Ascending aorta (tissue), 2 donors: ENCODE measurements around the gene UBE2O. TPM values are rescaled to one million over a fixed set of nuclear protein-coding genes. Genes with fewer than 3 reads are reported as not detected.

ENCODE experiments used
- DNase-seq, 2 donors: peaks; one replicate each; pipeline ENCODE4 v3.0.0-alpha.2; 2019; ENCODE audit warnings: low spot score in 2 of 2
- H3K27ac ChIP-seq, 2 donors: fragments of 200-600 bp; sonication (generic); one replicate each; pipeline ENCODE4 v1.5.1; 2016 to 2017; ENCODE audit warnings: mild to moderate bottlenecking in 1 of 2
- H3K27me3 ChIP-seq: fragments of 200-600 bp; sonication (generic); one replicate; pipeline ENCODE4 v1.5.1; 2017
- H3K36me3 ChIP-seq, 2 donors: fragments of 200-600 bp; sonication (generic); one replicate each; pipeline ENCODE4 v1.5.1; 2016
- H3K4me1 ChIP-seq, 2 donors: fragments of 200-600 bp; sonication (generic); one replicate each; pipeline ENCODE4 v1.5.1; 2016 to 2017; ENCODE audit warnings: mild to moderate bottlenecking in 1 of 2
- H3K4me3 ChIP-seq, 2 donors: fragments of 200-600 bp; sonication (generic); one replicate each; pipeline ENCODE4 v1.5.1; 2016 to 2017; ENCODE audit warnings: mild to moderate bottlenecking in 1 of 2
- H3K9me3 ChIP-seq, 2 donors: fragments of 200-600 bp; sonication (generic); one replicate each; pipeline ENCODE4 v1.5.1; 2016
- CTCF ChIP-seq, 3 experiments: fragments of 200-600 bp in 2 of 3; fragments of 450-650 bp in 1 of 3; sonication (generic) in 2 of 3; IDR thresholded peaks; one replicate each; pipeline ENCODE4 v1.5.1; 2016 to 2019; ENCODE audit warnings: antibody characterized with exemption in 3 of 3, mild to moderate bottlenecking in 1 of 3, moderate library complexity in 1 of 3
- intact Hi-C: fragments of 100-400 bp; cut with DNase I; formaldehyde crosslinking; loops from one replicate; pipeline ENCODE4 v1.15.1; 2023
- total RNA-seq: library from RNA; depleted of rRNA; stranded (reverse); fragments of >200 nt; gene quantifications from one replicate; pipeline ENCODE4 v1.1.0, GENCODE V29; 2016

UBE2O gene
- total RNA-seq, 1 donor from 2014 or later = 19.6 TPM

GRCh38 chr17:76459674-76460073, 6.7 kb upstream of the UBE2O start:
- intact Hi-C loops = no loop called here
- H3K36me3 ChIP-seq = no peaks in the 10 kb centered on the region
- DNase-seq = no peak
- H3K9me3 ChIP-seq = no peaks in the 10 kb centered on the region
- H3K4me3 ChIP-seq = no peak overlapping the region
- H3K27ac ChIP-seq = no peak overlapping the region
- H3K27me3 ChIP-seq = no peaks in the 10 kb centered on the region
- H3K4me1 ChIP-seq = no peaks in the 10 kb centered on the region
- TF ChIP-seq CTCF (IDR thresholded peaks at IDR 0.05) = no peak

- intact Hi-C loops = no loop called here
These were observed 5.9 kb upstream of the UBE2O start for GRCh38 chr17:76458580-76459490.

GRCh38 chr17:76453431-76453743, 435 bp upstream of the UBE2O start:
- TF ChIP-seq CTCF (IDR thresholded peaks at IDR 0.05) = no peak
- DNase-seq = no peak
- Histone ChIP-seq H3K36me3 (no peaks in the 10 kb centered on the region), H3K27ac (no peak overlapping the region), H3K27me3 (no peaks in the 10 kb centered on the region), H3K4me1 (peaks cover 0 to 6% of the 10 kb centered on the region in 2 donors), H3K4me3 (peak overlapping the region; percentile 94 to 98), H3K9me3 (no peaks in the 10 kb centered on the region)
- intact Hi-C loops = loop anchor here (5.0 kb wide), 1 partner anchor 49 kb away; the partner anchor contains the start of gene RHBDF2

More at GRCh38 chr17:76458580-76459490, 5.9 kb upstream of the UBE2O start:
- no peak for TF ChIP-seq CTCF (IDR thresholded peaks at IDR 0.05)
- Histone ChIP-seq H3K36me3 (no peaks in the 10 kb centered on the region), H3K4me3 (no peak overlapping the region), H3K27me3 (no peaks in the 10 kb centered on the region), H3K27ac (no peak overlapping the region), H3K4me1 (no peaks in the 10 kb centered on the region), H3K9me3 (no peaks in the 10 kb centered on the region)
- no peak for DNase-seq

GRCh38 chr17:76452127-76452659, 759 bp downstream of the UBE2O start:
- intact Hi-C loops = loop anchor here (5.0 kb wide), 1 partner anchor 50 kb away; the partner anchor contains the start of gene RHBDF2
- no peak for DNase-seq
- no peak for TF ChIP-seq CTCF (IDR thresholded peaks at IDR 0.05)
- Histone ChIP-seq H3K4me3 (peak overlapping the region; percentile 94 to 98), H3K36me3 (no peaks in the 10 kb centered on the region), H3K9me3 (no peaks in the 10 kb centered on the region), H3K4me1 (peaks cover 0 to 8% of the 10 kb centered on the region in 2 donors), H3K27ac (peak overlapping the region in 1 of 2 donors; percentile 77), H3K27me3 (no peaks in the 10 kb centered on the region)

- TF ChIP-seq CTCF (IDR thresholded peaks at IDR 0.05) = no peak
- peak overlapping the region; percentile 94 to 98 for H3K4me3 ChIP-seq
- DNase-seq = no peak
- peaks cover 0 to 12% of the 10 kb centered on the region in 2 donors for H3K4me1 ChIP-seq
- H3K9me3 ChIP-seq = no peaks in the 10 kb centered on the region
- H3K27me3 ChIP-seq = no peaks in the 10 kb centered on the region
- intact Hi-C loops = loop anchor here (5.0 kb wide), 1 partner anchor 51 kb away; the partner anchor contains the start of gene RHBDF2
- no peaks in the 10 kb centered on the region for H3K36me3 ChIP-seq
- H3K27ac ChIP-seq = no peak overlapping the region
These were observed 1.4 kb downstream of the UBE2O start for GRCh38 chr17:76451506-76451905.
